OCI-LY7 (cell line): Measurements from ENCODE around the gene RAD51B. TPM values are rescaled to one million over a fixed set of nuclear protein-coding genes. Genes with fewer than 3 reads are reported as not detected.

Experiments
- BruUV-seq: library from RNA; stranded (reverse); fragments of 400-500 nt; replicated peaks from 2 replicates; lab custom pipeline; 2021; lab: Mats Ljungman, UMichigan
- CTCF ChIA-PET: fragments of 300-600 bp; sonication (Branson Sonifier 250); formaldehyde crosslinking; loops from one replicate; lab custom pipeline; 2022; ENCODE audit warnings: antibody characterized with exemption; ENCODE audit not compliant: unreplicated experiment; lab: Charles Lee
- POLR2A ChIA-PET: fragments of 300-600 bp; sonication (Branson Sonifier 250); formaldehyde crosslinking; loops from one replicate; lab custom pipeline; 2022; ENCODE audit warnings: antibody characterized with exemption; lab: Charles Lee
- DNase-seq: peaks from one replicate; pipeline ENCODE4 v3.0.0-alpha.2; 2015; ENCODE audit warnings: low spot score
- H2AFZ ChIP-seq: fragments of 200-600 bp; sonication (generic), shearing (Covaris generic); 2 replicates; pipeline ENCODE4 v1.6.1; 2014; ENCODE audit warnings: mild to moderate bottlenecking, antibody characterized with exemption, low read length, moderate library complexity
- H3K27ac ChIP-seq: fragments of 200-600 bp; sonication (generic); 2 replicates; pipeline ENCODE4 v1.5.1; 2014; ENCODE audit warnings: mixed run types, low read depth, mild to moderate bottlenecking, moderate library complexity, low read length, inconsistent platforms; ENCODE audit not compliant: poor library complexity, severe bottlenecking
- H3K36me3 ChIP-seq: fragments of 200-600 bp; sonication (generic); 2 replicates; pipeline ENCODE4 v1.6.1; 2014; ENCODE audit warnings: mild to moderate bottlenecking, antibody characterized with exemption, low read length, moderate library complexity, mixed read lengths; ENCODE audit not compliant: insufficient read depth
- H3K4me1 ChIP-seq: fragments of 200-600 bp; sonication (generic); 2 replicates; pipeline ENCODE4 v1.5.1; 2014; ENCODE audit warnings: mild to moderate bottlenecking, low read length; ENCODE audit not compliant: insufficient read depth, poor library complexity, severe bottlenecking
- H3K4me2 ChIP-seq: fragments of 200-600 bp; sonication (generic); 2 replicates; pipeline ENCODE4 v1.6.1; 2014; ENCODE audit warnings: mild to moderate bottlenecking, low read length
- H3K4me3 ChIP-seq: fragments of 200-600 bp; sonication (generic); 2 replicates; pipeline ENCODE4 v1.5.1; 2014; ENCODE audit warnings: mild to moderate bottlenecking, low read depth, low read length; ENCODE audit not compliant: poor library complexity, severe bottlenecking
- H3K79me2 ChIP-seq: fragments of 200-600 bp; sonication (generic); 2 replicates; pipeline ENCODE4 v1.6.1; 2016; ENCODE audit warnings: low read depth, mild to moderate bottlenecking, low read length, moderate library complexity, mixed read lengths; ENCODE audit not compliant: insufficient read depth
- H3K9me2 ChIP-seq: fragments of 200-600 bp; sonication (generic); 2 replicates; pipeline ENCODE4 v1.6.1; 2016; ENCODE audit warnings: mild to moderate bottlenecking, low read length, mixed read lengths; ENCODE audit not compliant: insufficient read depth
- H3K9me3 ChIP-seq: fragments of 200-600 bp; sonication (generic); 2 replicates; pipeline ENCODE4 v1.6.1; 2014; ENCODE audit warnings: mild to moderate bottlenecking, mixed run types, low read length, mixed read lengths
- H4K20me1 ChIP-seq: fragments of 200-600 bp; sonication (generic); 2 replicates; pipeline ENCODE4 v1.6.1; 2014; ENCODE audit warnings: mild to moderate bottlenecking, antibody characterized with exemption, low read length, moderate library complexity, mixed read lengths; ENCODE audit not compliant: insufficient read depth
- CTCF ChIP-seq: fragments of 200-600 bp; sonication (generic); conservative IDR thresholded peaks from 2 replicates; pipeline ENCODE4 v1.5.1; 2014; ENCODE audit warnings: mild to moderate bottlenecking, antibody characterized with exemption, low read length, moderate library complexity, mixed read lengths
- EZH2phosphoT487 ChIP-seq: fragments of 200-600 bp; sonication (generic); IDR thresholded peaks from 2 replicates; pipeline ENCODE4 v1.6.1; 2018; ENCODE audit warnings: low read depth, borderline replicate concordance, mild to moderate bottlenecking, mixed run types, antibody characterized with exemption, low read length, moderate library complexity, mixed read lengths
- intact Hi-C: fragments of 100-400 bp; cut with micrococcal nuclease; formaldehyde crosslinking; loops from one replicate; pipeline ENCODE4 v1.10.0; 2022; ENCODE audit not compliant: unreplicated experiment
- total RNA-seq, 2 experiments: library from RNA; depleted of rRNA in 1 of 2; stranded (reverse); fragments of >200 nt in 1 of 2; shearing (Covaris generic) in 1 of 2; gene quantifications; 2 replicates each; pipeline ENCODE4 v1.2.3, GENCODE V29; 2014 to 2022

Gene RAD51B
- total RNA-seq, 2 experiments from 2014 or later, result 41.4 to 89.9 TPM

GRCh38 chr14:68653108-68653507 lies 833.5 kb downstream of the RAD51B start:
- H3K27ac ChIP-seq, result no peak overlapping the region
- POLR2A ChIA-PET, result no interaction called here
- H3K9me2 ChIP-seq, result no peaks in the 10 kb centered on the region
- no peak for DNase-seq
- no peaks in the 10 kb centered on the region for H3K9me3 ChIP-seq
- H3K4me2 ChIP-seq, result no peak overlapping the region
- no TSS peak for BruUV-seq
- H4K20me1 ChIP-seq, result no peaks in the 10 kb centered on the region
- H2AFZ ChIP-seq, result no peak overlapping the region
- no peaks in the 10 kb centered on the region for H3K79me2 ChIP-seq
- CTCF ChIA-PET, result no interaction called here
- intact Hi-C loops, result no loop called here
- TF ChIP-seq EZH2phosphoT487, result no peak
- no peak for TF ChIP-seq CTCF
- no peaks in the 10 kb centered on the region for H3K36me3 ChIP-seq
- H3K4me1 ChIP-seq, result no peaks in the 10 kb centered on the region
- no peak overlapping the region for H3K4me3 ChIP-seq

DNA sequence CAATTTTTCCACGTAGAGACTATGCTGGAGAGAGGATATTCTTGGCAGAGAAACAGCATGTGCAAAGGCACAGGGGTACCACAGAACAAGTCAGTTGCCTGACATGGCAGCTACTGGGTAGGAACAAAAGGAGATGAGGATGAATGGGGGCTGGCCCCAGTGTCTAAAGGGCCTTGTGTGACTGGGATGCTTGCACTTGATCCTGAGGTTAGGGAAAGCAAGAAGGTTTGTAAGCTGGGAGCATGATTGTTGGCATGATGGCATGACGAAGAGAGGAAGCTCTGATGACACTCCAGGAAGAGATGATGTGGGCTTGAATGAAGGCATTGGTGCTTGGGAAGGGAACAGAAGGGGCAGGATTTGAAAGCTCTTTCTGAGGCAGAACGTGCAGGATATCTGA lies 834.2 kb downstream of the RAD51B start:
- intact Hi-C loops, result no loop called here
- H3K27ac ChIP-seq, result no peak overlapping the region
- H3K4me3 ChIP-seq, result no peak overlapping the region
- H3K4me2 ChIP-seq, result no peak overlapping the region
- DNase-seq, result no peak
- H3K9me2 ChIP-seq, result no peaks in the 10 kb centered on the region
- H2AFZ ChIP-seq, result no peak overlapping the region
- POLR2A ChIA-PET, result no interaction called here
- no peaks in the 10 kb centered on the region for H3K4me1 ChIP-seq
- CTCF ChIA-PET, result interaction anchor here (0.6 kb wide), 1 partner anchor 42 kb away, joined by 3 read pairs; no protein-coding TSS in a partner anchor
- TF ChIP-seq CTCF (no peak), EZH2phosphoT487 (no peak)
- no TSS peak for BruUV-seq
- no peaks in the 10 kb centered on the region for H4K20me1 ChIP-seq
- no peaks in the 10 kb centered on the region for H3K79me2 ChIP-seq
- no peaks in the 10 kb centered on the region for H3K9me3 ChIP-seq
- H3K36me3 ChIP-seq, result no peaks in the 10 kb centered on the region

- Histone ChIP-seq H3K27ac (no peak overlapping the region), H3K9me3 (no peaks in the 10 kb centered on the region), H2AFZ (no peak overlapping the region), H4K20me1 (no peaks in the 10 kb centered on the region), H3K36me3 (no peaks in the 10 kb centered on the region), H3K4me2 (no peak overlapping the region), H3K4me1 (no peaks in the 10 kb centered on the region), H3K4me3 (no peak overlapping the region), H3K79me2 (no peaks in the 10 kb centered on the region), H3K9me2 (no peaks in the 10 kb centered on the region)
- POLR2A ChIA-PET, result interaction anchor here (0.6 to 1.1 kb wide), 3 partner anchors 13 to 66 kb away, joined by 3 to 5 read pairs (median 3); no protein-coding TSS in a partner anchor
- intact Hi-C loops, result no loop called here
- TF ChIP-seq EZH2phosphoT487, result no peak
- TF ChIP-seq CTCF, result no peak
- BruUV-seq, result no TSS peak
- no peak for DNase-seq
- CTCF ChIA-PET, result interaction anchor here (0.6 kb wide), 3 partner anchors 43 to 211 kb away, joined by 3 read pairs; no protein-coding TSS in a partner anchor
These were observed 834.9 kb downstream of the RAD51B start for GRCh38 chr14:68654471-68654941.
